Thyroid gland (tissue), 4 donors: ENCODE data around the gene VWC2. TPM values are rescaled to one million over a fixed set of nuclear protein-coding genes. Genes with fewer than 3 reads are reported as not detected.

ENCODE experiments used
- DNase-seq, 2 donors: peaks; one replicate each; pipeline ENCODE4 v3.0.0-alpha.2; 2019
- H3K27ac ChIP-seq, 3 donors: fragments of 200-600 bp; sonication (generic); 1 replicate in 2 of 3; 2 replicates in 1 of 3; pipeline ENCODE4 v1.5.1; 2016 to 2019; ENCODE audit warnings: mild to moderate bottlenecking in 1 of 3, moderate library complexity in 1 of 3
- H3K27me3 ChIP-seq: fragments of 200-600 bp; sonication (generic); one replicate; pipeline ENCODE4 v1.5.1; 2019
- H3K36me3 ChIP-seq, 2 donors: fragments of 200-600 bp; sonication (generic); one replicate each; pipeline ENCODE4 v1.5.1; 2016 to 2019
- H3K4me1 ChIP-seq, 2 donors: fragments of 200-600 bp; sonication (generic); one replicate each; pipeline ENCODE4 v1.5.1; 2017 to 2019
- H3K4me3 ChIP-seq, 3 donors: fragments of 200-600 bp; sonication (generic); replicated peaks in 1 of 3; 1 replicate in 2 of 3; 2 replicates in 1 of 3; pipeline ENCODE4 v1.5.1; 2016; ENCODE audit warnings: mild to moderate bottlenecking in 1 of 3
- H3K9me3 ChIP-seq: fragments of 200-600 bp; sonication (generic); one replicate; pipeline ENCODE4 v1.5.1; 2017
- POLR2A ChIP-seq, 2 donors: fragments of 450-650 bp; IDR thresholded peaks; one replicate each; pipeline ENCODE4 v1.6.1; 2017; ENCODE audit warnings: antibody characterized with exemption in 2 of 2, mild to moderate bottlenecking in 2 of 2, moderate library complexity in 1 of 2
- WGBS, 2 donors: methylation state at CpG; one replicate each; pipeline ENCODE4 v1.1.5; 2017; 5-methylcytosine and 5-hydroxymethylcytosine counted together
- intact Hi-C: fragments of 100-400 bp; cut with DNase I; formaldehyde crosslinking; loops from one replicate; pipeline ENCODE4 v1.15.1; 2023
- total RNA-seq, 4 donors: library from RNA; depleted of rRNA; stranded (reverse); fragments of >200 nt; gene quantifications; one replicate each; pipeline ENCODE4 v1.2.3, GENCODE V29; 2016
- TF ChIP-seq, protein P1 (sequence below), 6 experiments: fragments of 200-600 bp in 3 of 6; fragments of 450-650 bp in 3 of 6; sonication (generic) in 3 of 6; IDR thresholded peaks; one replicate each; pipeline ENCODE4 v1.5.1; 2016 to 2019; ENCODE audit warnings: antibody characterized with exemption in 6 of 6, mild to moderate bottlenecking in 2 of 6, inconsistent platforms in 1 of 6, moderate library complexity in 1 of 6

The VWC2 gene
- total RNA-seq, 4 donors from 2014 or later = 0.25 to 0.63 TPM; not detected in 2

- Histone ChIP-seq H3K27me3 (no peaks in the 10 kb centered on the region), H3K36me3 (no peaks in the 10 kb centered on the region), H3K4me3 (no peak overlapping the region), H3K27ac (no peak overlapping the region), H3K9me3 (no peaks in the 10 kb centered on the region), H3K4me1 (peaks cover 24 to 34% of the 10 kb centered on the region in 2 donors)
- TF ChIP-seq, protein P1, sequence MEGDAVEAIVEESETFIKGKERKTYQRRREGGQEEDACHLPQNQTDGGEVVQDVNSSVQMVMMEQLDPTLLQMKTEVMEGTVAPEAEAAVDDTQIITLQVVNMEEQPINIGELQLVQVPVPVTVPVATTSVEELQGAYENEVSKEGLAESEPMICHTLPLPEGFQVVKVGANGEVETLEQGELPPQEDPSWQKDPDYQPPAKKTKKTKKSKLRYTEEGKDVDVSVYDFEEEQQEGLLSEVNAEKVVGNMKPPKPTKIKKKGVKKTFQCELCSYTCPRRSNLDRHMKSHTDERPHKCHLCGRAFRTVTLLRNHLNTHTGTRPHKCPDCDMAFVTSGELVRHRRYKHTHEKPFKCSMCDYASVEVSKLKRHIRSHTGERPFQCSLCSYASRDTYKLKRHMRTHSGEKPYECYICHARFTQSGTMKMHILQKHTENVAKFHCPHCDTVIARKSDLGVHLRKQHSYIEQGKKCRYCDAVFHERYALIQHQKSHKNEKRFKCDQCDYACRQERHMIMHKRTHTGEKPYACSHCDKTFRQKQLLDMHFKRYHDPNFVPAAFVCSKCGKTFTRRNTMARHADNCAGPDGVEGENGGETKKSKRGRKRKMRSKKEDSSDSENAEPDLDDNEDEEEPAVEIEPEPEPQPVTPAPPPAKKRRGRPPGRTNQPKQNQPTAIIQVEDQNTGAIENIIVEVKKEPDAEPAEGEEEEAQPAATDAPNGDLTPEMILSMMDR (IDR thresholded peaks at IDR 0.05) = no peak
- no peak for TF ChIP-seq POLR2A (IDR thresholded peaks at IDR 0.05)
- no peak for DNase-seq
- 94 to 98% methylated on average over 4 of the region's 4 CpGs for WGBS, 2 donors
- intact Hi-C loops = no loop called here
Measured at GRCh38 chr7:49803812-49804211, 30.4 kb downstream of the VWC2 start.

- intact Hi-C loops = no loop called here
- no peak overlapping the region for H3K4me3 ChIP-seq
- H3K27me3 ChIP-seq = no peaks in the 10 kb centered on the region
- no peak for DNase-seq
- peaks cover 13 to 19% of the 10 kb centered on the region in 2 donors for H3K4me1 ChIP-seq
- 86 to 87% methylated on average over 2 of the region's 2 CpGs for WGBS, 2 donors
- no peaks in the 10 kb centered on the region for H3K36me3 ChIP-seq
- TF ChIP-seq POLR2A (IDR thresholded peaks at IDR 0.05) = no peak
- TF ChIP-seq, protein P1 (IDR thresholded peaks at IDR 0.05) = no peak
- no peak overlapping the region for H3K27ac ChIP-seq
- no peaks in the 10 kb centered on the region for H3K9me3 ChIP-seq
Measured at GRCh38 chr7:49805371-49806007, 32.1 kb downstream of the VWC2 start.

DNA sequence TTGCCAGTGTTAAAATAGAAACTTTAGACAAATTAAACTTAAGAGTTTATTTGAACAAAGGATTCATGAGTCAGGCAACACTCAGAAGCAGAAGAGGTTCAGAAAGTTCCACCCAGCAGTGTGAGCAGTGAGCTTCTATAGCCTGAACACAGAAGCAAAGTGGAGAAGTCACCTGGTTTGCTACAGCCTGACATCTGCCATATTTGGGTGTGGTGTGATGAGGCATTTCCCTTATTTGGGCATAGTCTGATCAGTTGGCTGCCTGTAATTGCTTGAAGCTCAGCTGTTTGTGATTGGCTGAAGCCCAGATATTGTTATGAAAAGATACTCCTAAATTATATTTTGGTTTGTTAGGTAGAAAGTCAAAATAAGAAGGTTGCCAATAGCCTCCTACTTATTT is 39.1 kb downstream of the VWC2 start:
- Histone ChIP-seq H3K36me3 (no peaks in the 10 kb centered on the region), H3K9me3 (no peaks in the 10 kb centered on the region), H3K27me3 (no peaks in the 10 kb centered on the region), H3K4me3 (no peak overlapping the region), H3K4me1 (no peaks in the 10 kb centered on the region), H3K27ac (no peak overlapping the region)
- intact Hi-C loops = no loop called here
- no peak for DNase-seq
- TF ChIP-seq POLR2A (IDR thresholded peaks at IDR 0.05) = no peak
- TF ChIP-seq, protein P1 (IDR thresholded peaks at IDR 0.05) = no peak

DNA sequence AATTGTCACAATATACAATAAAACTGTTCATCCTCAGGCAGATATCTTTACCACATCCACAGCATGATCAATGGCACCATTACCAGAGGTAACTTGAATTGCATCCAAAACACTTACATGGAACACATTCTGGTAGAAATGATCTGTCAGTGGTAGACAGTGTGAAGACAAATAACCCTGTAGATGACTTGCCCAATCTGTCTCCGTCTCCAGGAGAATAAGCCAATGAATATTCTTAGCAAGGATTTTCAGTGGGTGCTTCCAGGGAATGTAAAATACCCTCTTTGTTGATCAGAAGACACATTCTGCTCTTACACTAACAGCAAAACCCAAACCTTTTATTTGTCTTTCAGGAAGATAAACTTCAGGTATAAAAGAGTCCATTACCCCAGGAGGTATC is 43.8 kb downstream of the VWC2 start:
- Histone ChIP-seq H3K4me3 (no peak overlapping the region), H3K27ac (no peak overlapping the region), H3K9me3 (no peaks in the 10 kb centered on the region), H3K27me3 (no peaks in the 10 kb centered on the region), H3K36me3 (no peaks in the 10 kb centered on the region), H3K4me1 (no peaks in the 10 kb centered on the region)
- no peak for TF ChIP-seq POLR2A (IDR thresholded peaks at IDR 0.05)
- TF ChIP-seq, protein P1 (IDR thresholded peaks at IDR 0.05) = no peak
- intact Hi-C loops = no loop called here
- WGBS, 2 donors = 85 to 92% methylated on average over 1 of the region's 1 CpG
- no peak for DNase-seq

DNA sequence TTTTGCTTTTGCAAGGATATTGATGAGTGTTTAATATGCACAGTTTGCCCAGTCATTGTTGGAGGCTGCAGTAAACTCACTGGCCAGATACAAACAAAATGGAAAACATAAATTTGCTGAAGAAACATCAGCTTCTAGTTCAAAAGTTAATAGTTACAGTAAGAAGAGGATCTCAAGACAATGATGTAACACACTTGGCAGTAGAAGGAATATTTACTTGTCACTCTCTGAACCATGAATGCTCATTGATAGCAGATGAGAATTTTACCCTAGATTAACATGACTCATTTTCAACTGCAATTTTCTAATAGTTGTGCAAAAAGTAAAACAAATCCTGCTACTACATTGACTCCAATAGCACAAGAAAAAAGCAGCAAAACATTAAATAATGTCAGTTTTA is 47.7 kb downstream of the VWC2 start:
- no peaks in the 10 kb centered on the region for H3K36me3 ChIP-seq
- H3K4me3 ChIP-seq = no peak overlapping the region
- H3K9me3 ChIP-seq = no peaks in the 10 kb centered on the region
- no peaks in the 10 kb centered on the region for H3K4me1 ChIP-seq
- DNase-seq = no peak
- intact Hi-C loops = no loop called here
- no peaks in the 10 kb centered on the region for H3K27me3 ChIP-seq
- TF ChIP-seq POLR2A (IDR thresholded peaks at IDR 0.05) = no peak
- TF ChIP-seq, protein P1 (IDR thresholded peaks at IDR 0.05) = no peak
- H3K27ac ChIP-seq = no peak overlapping the region
